ENCODE measurements around the gene REXO4. TPM values are rescaled to one million over a fixed set of nuclear protein-coding genes. Genes with fewer than 3 reads are reported as not detected.

REXO4 gene
- total and polyA plus RNA-seq, 2 of the 13 experiments (the other 11 are each of a cell fraction or from before 2014, with no cell fraction given) = 18.5 to 30.4 TPM

- TF ChIP-seq, protein P1, sequence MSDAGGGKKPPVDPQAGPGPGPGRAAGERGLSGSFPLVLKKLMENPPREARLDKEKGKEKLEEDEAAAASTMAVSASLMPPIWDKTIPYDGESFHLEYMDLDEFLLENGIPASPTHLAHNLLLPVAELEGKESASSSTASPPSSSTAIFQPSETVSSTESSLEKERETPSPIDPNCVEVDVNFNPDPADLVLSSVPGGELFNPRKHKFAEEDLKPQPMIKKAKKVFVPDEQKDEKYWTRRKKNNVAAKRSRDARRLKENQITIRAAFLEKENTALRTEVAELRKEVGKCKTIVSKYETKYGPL (CRISPR knock-in tag; IDR thresholded peaks at IDR 0.05) = no peak
- no peak for TF ChIP-seq ZNF737 (CRISPR knock-in tag; IDR thresholded peaks at IDR 0.05; ENCODE audit: borderline replicate concordance)
- TF ChIP-seq HDAC6 (IDR thresholded peaks at IDR 0.05; ENCODE audit: low read depth, low read length) = no peak
- no peak for TF ChIP-seq DR1 (CRISPR knock-in tag; IDR thresholded peaks at IDR 0.05)
- no peak for TF ChIP-seq MBNL3 (CRISPR knock-in tag; conservative IDR thresholded peaks at IDR 0.05)
- peak; percentile 86; the same call in 1 of the 2 replicates for TF ChIP-seq ZNF768 (CRISPR knock-in tag; IDR thresholded peaks at IDR 0.05)
- TF ChIP-seq SNAI1 (CRISPR knock-in tag; IDR thresholded peaks at IDR 0.05; ENCODE audit: borderline replicate concordance) = no peak
- no peak for TF ChIP-seq ZNF136 (CRISPR knock-in tag; IDR thresholded peaks at IDR 0.05; ENCODE audit: low read depth)
- TF ChIP-seq, protein P2, sequence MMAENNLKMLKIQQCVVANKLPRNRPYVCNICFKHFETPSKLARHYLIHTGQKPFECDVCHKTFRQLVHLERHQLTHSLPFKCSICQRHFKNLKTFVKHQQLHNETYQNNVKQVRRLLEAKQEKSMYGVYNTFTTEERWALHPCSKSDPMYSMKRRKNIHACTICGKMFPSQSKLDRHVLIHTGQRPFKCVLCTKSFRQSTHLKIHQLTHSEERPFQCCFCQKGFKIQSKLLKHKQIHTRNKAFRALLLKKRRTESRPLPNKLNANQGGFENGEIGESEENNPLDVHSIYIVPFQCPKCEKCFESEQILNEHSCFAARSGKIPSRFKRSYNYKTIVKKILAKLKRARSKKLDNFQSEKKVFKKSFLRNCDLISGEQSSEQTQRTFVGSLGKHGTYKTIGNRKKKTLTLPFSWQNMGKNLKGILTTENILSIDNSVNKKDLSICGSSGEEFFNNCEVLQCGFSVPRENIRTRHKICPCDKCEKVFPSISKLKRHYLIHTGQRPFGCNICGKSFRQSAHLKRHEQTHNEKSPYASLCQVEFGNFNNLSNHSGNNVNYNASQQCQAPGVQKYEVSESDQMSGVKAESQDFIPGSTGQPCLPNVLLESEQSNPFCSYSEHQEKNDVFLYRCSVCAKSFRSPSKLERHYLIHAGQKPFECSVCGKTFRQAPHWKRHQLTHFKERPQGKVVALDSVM (CRISPR knock-in tag; IDR thresholded peaks at IDR 0.05) = 0 out of 2 replicates have a peak, but pooled peaks have one; percentile 45
- TF ChIP-seq SMC3 (IDR thresholded peaks at IDR 0.05; ENCODE audit: low read length) = no peak
- no peak for TF ChIP-seq NFE2 (CRISPR knock-in tag; IDR thresholded peaks at IDR 0.05)
- TF ChIP-seq ESRRA (CRISPR knock-in tag; IDR thresholded peaks at IDR 0.05; ENCODE audit: low read depth) = 0 out of 2 replicates have a peak, but pooled peaks have one; percentile 30
- no peak for TF ChIP-seq ZBTB26 (CRISPR knock-in tag; IDR thresholded peaks at IDR 0.05; ENCODE audit: borderline replicate concordance)
- no peak for TF ChIP-seq ZBTB21 (CRISPR knock-in tag; IDR thresholded peaks at IDR 0.05)
- no peak for TF ChIP-seq ZNF101 (CRISPR knock-in tag; IDR thresholded peaks at IDR 0.05; ENCODE audit: borderline replicate concordance, low read depth)
- peak; percentile 41; the same call in 1 of the 2 replicates for TF ChIP-seq HOXA3 (CRISPR knock-in tag; IDR thresholded peaks at IDR 0.05)
- TF ChIP-seq ZNF615 (CRISPR knock-in tag; IDR thresholded peaks at IDR 0.05; ENCODE audit: borderline replicate concordance) = no peak
- TF ChIP-seq ZNF34 (CRISPR knock-in tag; IDR thresholded peaks at IDR 0.05; ENCODE audit: borderline replicate concordance) = no peak
- no peak for TF ChIP-seq ZNF562 (CRISPR knock-in tag; IDR thresholded peaks at IDR 0.05; ENCODE audit: borderline replicate concordance)
- TF ChIP-seq, protein P3, sequence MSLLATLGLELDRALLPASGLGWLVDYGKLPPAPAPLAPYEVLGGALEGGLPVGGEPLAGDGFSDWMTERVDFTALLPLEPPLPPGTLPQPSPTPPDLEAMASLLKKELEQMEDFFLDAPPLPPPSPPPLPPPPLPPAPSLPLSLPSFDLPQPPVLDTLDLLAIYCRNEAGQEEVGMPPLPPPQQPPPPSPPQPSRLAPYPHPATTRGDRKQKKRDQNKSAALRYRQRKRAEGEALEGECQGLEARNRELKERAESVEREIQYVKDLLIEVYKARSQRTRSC (CRISPR knock-in tag; IDR thresholded peaks at IDR 0.05; ENCODE audit: low read depth) = no peak
- TF ChIP-seq NFKB2 (CRISPR knock-in tag; IDR thresholded peaks at IDR 0.05; ENCODE audit: borderline replicate concordance) = no peak
- TF ChIP-seq NAIF1 (CRISPR knock-in tag; IDR thresholded peaks at IDR 0.05; ENCODE audit: borderline replicate concordance) = no peak
- TF ChIP-seq LCORL (IDR thresholded peaks at IDR 0.05) = no peak
- peak; percentile 72 for TF ChIP-seq LCORL (CRISPR knock-in tag; IDR thresholded peaks at IDR 0.05)
- no peak for TF ChIP-seq FIP1L1 (IDR thresholded peaks at IDR 0.05; ENCODE audit: borderline replicate concordance, insufficient read depth, low read depth, low read length)
- TF ChIP-seq SP2 (CRISPR knock-in tag; IDR thresholded peaks at IDR 0.05) = 0 out of 2 replicates have a peak, but pooled peaks have one; percentile 8
- no peak for TF ChIP-seq AHR (CRISPR knock-in tag; IDR thresholded peaks at IDR 0.05)
- TF ChIP-seq TARDBP (CRISPR knock-in tag; IDR thresholded peaks at IDR 0.05) = peak; percentile 36; the same call in 1 of the 2 replicates
Observed at GRCh38 chr9:133394687-133395271, 23.0 kb downstream of the REXO4 start (continued).
